ENCODE measurements around the gene NME1.
A peak's percentile ranks its signal among the peaks of the same experiment; 100 is the strongest.
"Not testable (repeated sequence)": the region's sequence is repeated elsewhere in the genome, so short reads cannot be mapped to it uniquely, and the experiment has no call there.

The NME1 gene

GRCh38 chr17:51166987-51167931, 13.9 kb downstream of the NME1 start:
- Histone ChIP-seq H3K4me3 (ENCODE audit: low read length in 2 of 2) (peak overlapping the region; percentile 85 to 92), H3K9ac (ENCODE audit: low read length in 2 of 2) (peak overlapping the region; percentile 29 to 97), H3K9me3 (ENCODE audit: control insufficient read depth in 2 of 2, low read length in 2 of 2) (no peaks in the 10 kb centered on the region), H3K4me1 (ENCODE audit: control insufficient read depth, insufficient read depth, low read length) (peaks cover 18% of the 10 kb centered on the region), H3K27ac (ENCODE audit: low read length) (peak overlapping the region; percentile 89), H3K36me3 (ENCODE audit: control insufficient read depth in 2 of 2, insufficient read depth in 2 of 2, low read length in 2 of 2) (peaks cover 18 to 19% of the 10 kb centered on the region in 2 donors), H3K27me3 (ENCODE audit: control insufficient read depth in 1 of 2, insufficient read depth in 2 of 2, low read length in 2 of 2) (no peaks in the 10 kb centered on the region)

DNA sequence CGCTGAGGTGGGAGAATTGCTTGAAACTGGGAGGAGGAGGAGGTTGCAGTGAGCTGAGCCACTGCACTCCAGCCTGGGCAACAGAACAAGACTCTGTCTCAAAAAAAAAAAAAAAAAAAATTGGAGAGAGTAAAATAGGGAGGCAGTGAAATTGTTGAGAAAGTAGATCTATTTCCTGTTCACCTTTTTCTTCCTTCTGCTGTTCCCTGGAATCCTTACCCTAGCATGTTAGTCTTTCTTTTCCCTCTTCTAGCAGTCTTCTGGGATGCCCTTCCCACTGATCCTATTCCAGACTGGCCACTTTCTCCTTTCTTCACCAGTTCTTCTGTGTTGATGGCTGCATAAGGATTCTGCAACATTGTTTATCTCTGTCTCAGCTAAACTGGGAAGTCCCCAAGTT, 16.0 kb downstream of the NME1 start:
- peaks cover 15 to 19% of the 10 kb centered on the region in 2 donors for H3K36me3 ChIP-seq (ENCODE audit: control insufficient read depth in 2 of 2, insufficient read depth in 2 of 2, low read length in 2 of 2)

DNA sequence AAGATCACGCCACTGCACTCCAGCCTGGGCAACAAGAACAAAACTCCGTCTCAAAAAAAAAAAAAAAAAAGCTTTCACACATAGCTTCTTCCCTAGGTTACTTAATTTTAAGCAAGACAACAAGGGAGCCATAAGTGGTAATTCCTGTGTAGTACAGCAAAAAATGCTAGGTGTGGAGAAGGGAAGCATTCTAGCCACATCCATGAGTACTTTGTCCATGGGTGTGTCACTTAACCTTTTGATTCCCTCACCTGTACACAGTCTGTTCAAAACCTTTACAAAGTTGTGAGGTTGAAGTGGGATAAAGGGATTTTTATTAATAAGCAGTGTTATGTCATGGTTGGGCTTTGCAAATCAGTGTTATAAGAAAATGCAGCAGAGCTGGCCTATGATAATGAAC, 17.4 kb downstream of the NME1 start:
- H3K4me3 ChIP-seq (ENCODE audit: low read length in 2 of 2): no peak overlapping the region
- H3K9ac ChIP-seq (ENCODE audit: low read length in 2 of 2): no peak overlapping the region
- H3K27me3 ChIP-seq (ENCODE audit: control insufficient read depth in 1 of 2, insufficient read depth in 2 of 2, low read length in 2 of 2): no peaks in the 10 kb centered on the region
- H3K36me3 ChIP-seq (ENCODE audit: control insufficient read depth in 2 of 2, insufficient read depth in 2 of 2, low read length in 2 of 2): peaks cover 15 to 19% of the 10 kb centered on the region in 2 donors
- H3K27ac ChIP-seq (ENCODE audit: low read length): no peak overlapping the region
- no peaks in the 10 kb centered on the region for H3K9me3 ChIP-seq (ENCODE audit: control insufficient read depth in 2 of 2, low read length in 2 of 2)
- peaks cover 12% of the 10 kb centered on the region for H3K4me1 ChIP-seq (ENCODE audit: control insufficient read depth, insufficient read depth, low read length)

More for the DNA sequence above, 16.0 kb downstream of the NME1 start:
- H3K9ac ChIP-seq (ENCODE audit: low read length in 2 of 2): no peak overlapping the region
- H3K4me1 ChIP-seq (ENCODE audit: control insufficient read depth, insufficient read depth, low read length): peaks cover 18% of the 10 kb centered on the region
- H3K27me3 ChIP-seq (ENCODE audit: control insufficient read depth in 1 of 2, insufficient read depth in 2 of 2, low read length in 2 of 2): no peaks in the 10 kb centered on the region
- H3K9me3 ChIP-seq (ENCODE audit: control insufficient read depth in 2 of 2, low read length in 2 of 2): no peaks in the 10 kb centered on the region
- H3K4me3 ChIP-seq (ENCODE audit: low read length in 2 of 2): no peak overlapping the region
- H3K27ac ChIP-seq (ENCODE audit: low read length): no peak overlapping the region

DNA sequence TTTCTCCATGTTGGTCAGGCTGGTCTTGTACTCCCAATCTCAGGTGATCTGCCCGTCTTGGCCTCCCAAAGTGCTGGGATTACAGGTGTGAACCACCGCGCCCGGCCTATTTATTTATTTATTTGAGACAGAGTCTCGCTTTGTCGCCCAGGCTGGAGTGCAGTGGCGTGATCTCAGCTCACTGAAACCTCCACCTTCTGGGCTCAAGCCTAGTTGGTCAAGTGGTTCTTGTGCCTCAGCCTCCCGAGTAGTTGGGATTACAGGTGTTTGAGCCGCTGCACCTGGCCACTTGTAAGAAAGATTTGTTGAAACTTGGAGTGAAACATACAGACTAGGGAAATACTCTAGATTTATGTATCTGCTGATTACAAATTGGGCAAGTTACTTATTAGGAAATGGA, 18.7 kb downstream of the NME1 start:
- not testable (repeated sequence) for H3K27ac ChIP-seq (ENCODE audit: low read length); H3K9me3 ChIP-seq (ENCODE audit: control insufficient read depth in 2 of 2, low read length in 2 of 2); H3K27me3 ChIP-seq (ENCODE audit: control insufficient read depth in 1 of 2, insufficient read depth in 2 of 2, low read length in 2 of 2); H3K4me3 ChIP-seq (ENCODE audit: low read length in 2 of 2); H3K9ac ChIP-seq (ENCODE audit: low read length in 2 of 2); H3K4me1 ChIP-seq (ENCODE audit: control insufficient read depth, insufficient read depth, low read length)
- peaks cover 15 to 19% of the 10 kb centered on the region in 2 donors for H3K36me3 ChIP-seq (ENCODE audit: control insufficient read depth in 2 of 2, insufficient read depth in 2 of 2, low read length in 2 of 2)

- no peak overlapping the region for H3K4me3 ChIP-seq (ENCODE audit: low read length in 2 of 2)
- H3K4me1 ChIP-seq (ENCODE audit: control insufficient read depth, insufficient read depth, low read length): no peaks in the 10 kb centered on the region
- H3K27ac ChIP-seq (ENCODE audit: low read length): no peak overlapping the region
- H3K36me3 ChIP-seq (ENCODE audit: control insufficient read depth in 2 of 2, insufficient read depth in 2 of 2, low read length in 2 of 2): peaks cover 12 to 13% of the 10 kb centered on the region in 2 donors
- H3K27me3 ChIP-seq (ENCODE audit: control insufficient read depth in 1 of 2, insufficient read depth in 2 of 2, low read length in 2 of 2): no peaks in the 10 kb centered on the region
- H3K9ac ChIP-seq (ENCODE audit: low read length in 2 of 2): no peak overlapping the region
- H3K9me3 ChIP-seq (ENCODE audit: control insufficient read depth in 2 of 2, low read length in 2 of 2): no peaks in the 10 kb centered on the region
Measured at GRCh38 chr17:51180486-51180885, 27.1 kb downstream of the NME1 start.

- peaks cover 12 to 15% of the 10 kb centered on the region in 2 donors for H3K36me3 ChIP-seq (ENCODE audit: control insufficient read depth in 2 of 2, insufficient read depth in 2 of 2, low read length in 2 of 2)
- no peaks in the 10 kb centered on the region for H3K4me1 ChIP-seq (ENCODE audit: control insufficient read depth, insufficient read depth, low read length)
- no peaks in the 10 kb centered on the region for H3K9me3 ChIP-seq (ENCODE audit: control insufficient read depth in 2 of 2, low read length in 2 of 2)
- no peaks in the 10 kb centered on the region for H3K27me3 ChIP-seq (ENCODE audit: control insufficient read depth in 1 of 2, insufficient read depth in 2 of 2, low read length in 2 of 2)
- H3K27ac ChIP-seq (ENCODE audit: low read length): no peak overlapping the region
- no peak overlapping the region for H3K9ac ChIP-seq (ENCODE audit: low read length in 2 of 2)
- H3K4me3 ChIP-seq (ENCODE audit: low read length in 2 of 2): no peak overlapping the region
Measured at GRCh38 chr17:51184124-51184523, 30.8 kb downstream of the NME1 start.

- H3K4me1 ChIP-seq (ENCODE audit: control insufficient read depth, insufficient read depth, low read length): no peaks in the 10 kb centered on the region
- no peaks in the 10 kb centered on the region for H3K9me3 ChIP-seq (ENCODE audit: control insufficient read depth in 2 of 2, low read length in 2 of 2)
- H3K4me3 ChIP-seq (ENCODE audit: low read length in 2 of 2): no peak overlapping the region
- no peak overlapping the region for H3K9ac ChIP-seq (ENCODE audit: low read length in 2 of 2)
- H3K36me3 ChIP-seq (ENCODE audit: control insufficient read depth in 2 of 2, insufficient read depth in 2 of 2, low read length in 2 of 2): peaks cover 18% of the 10 kb centered on the region in 2 donors
- no peaks in the 10 kb centered on the region for H3K27me3 ChIP-seq (ENCODE audit: control insufficient read depth in 1 of 2, insufficient read depth in 2 of 2, low read length in 2 of 2)
- no peak overlapping the region for H3K27ac ChIP-seq (ENCODE audit: low read length)
Measured at GRCh38 chr17:51185763-51186332, 32.5 kb downstream of the NME1 start.

DNA sequence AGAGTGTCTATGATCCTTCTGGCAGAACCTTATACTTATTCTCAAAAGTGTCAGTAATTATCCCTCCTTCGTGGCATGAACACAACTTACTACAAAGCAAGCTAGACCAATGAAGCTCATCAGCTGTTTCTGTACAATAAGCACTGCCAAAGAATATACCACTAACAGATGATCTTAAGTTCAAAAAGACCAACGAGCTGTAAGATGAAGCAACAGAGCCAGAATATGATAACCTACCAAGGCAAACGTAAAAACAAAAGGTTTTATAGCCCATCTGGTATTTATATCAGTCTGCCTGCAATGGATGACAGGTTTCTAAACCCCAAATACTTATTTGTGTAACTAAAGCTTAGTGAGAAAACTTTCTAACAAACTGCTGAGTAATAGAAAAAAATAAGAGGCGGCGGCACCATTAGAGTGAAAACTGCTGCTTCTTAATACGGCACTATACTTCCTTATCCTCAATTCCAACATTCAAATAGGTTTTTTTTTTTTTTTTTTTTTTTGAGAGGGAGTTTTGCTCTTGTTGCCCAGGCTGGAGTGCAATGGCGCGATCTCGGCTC, 35.0 kb downstream of the NME1 start:
- H3K9me3 ChIP-seq (ENCODE audit: control insufficient read depth in 2 of 2, low read length in 2 of 2): no peaks in the 10 kb centered on the region
- no peak overlapping the region for H3K27ac ChIP-seq (ENCODE audit: low read length)
- H3K9ac ChIP-seq (ENCODE audit: low read length in 2 of 2): no peak overlapping the region
- H3K4me3 ChIP-seq (ENCODE audit: low read length in 2 of 2): no peak overlapping the region
- H3K27me3 ChIP-seq (ENCODE audit: control insufficient read depth in 1 of 2, insufficient read depth in 2 of 2, low read length in 2 of 2): no peaks in the 10 kb centered on the region
- no peaks in the 10 kb centered on the region for H3K4me1 ChIP-seq (ENCODE audit: control insufficient read depth, insufficient read depth, low read length)
- H3K36me3 ChIP-seq (ENCODE audit: control insufficient read depth in 2 of 2, insufficient read depth in 2 of 2, low read length in 2 of 2): peaks cover 26 to 28% of the 10 kb centered on the region in 2 donors

- Histone ChIP-seq H3K27ac (ENCODE audit: low read length) (no peak overlapping the region), H3K4me3 (ENCODE audit: low read length in 2 of 2) (no peak overlapping the region), H3K9ac (ENCODE audit: low read length in 2 of 2) (no peak overlapping the region), H3K27me3 (ENCODE audit: control insufficient read depth in 1 of 2, insufficient read depth in 2 of 2, low read length in 2 of 2) (no peaks in the 10 kb centered on the region), H3K36me3 (ENCODE audit: control insufficient read depth in 2 of 2, insufficient read depth in 2 of 2, low read length in 2 of 2) (peaks cover 31% of the 10 kb centered on the region in 2 donors), H3K4me1 (ENCODE audit: control insufficient read depth, insufficient read depth, low read length) (no peaks in the 10 kb centered on the region), H3K9me3 (ENCODE audit: control insufficient read depth in 2 of 2, low read length in 2 of 2) (no peaks in the 10 kb centered on the region)
Measured at GRCh38 chr17:51189162-51189561, 35.8 kb downstream of the NME1 start.

DNA sequence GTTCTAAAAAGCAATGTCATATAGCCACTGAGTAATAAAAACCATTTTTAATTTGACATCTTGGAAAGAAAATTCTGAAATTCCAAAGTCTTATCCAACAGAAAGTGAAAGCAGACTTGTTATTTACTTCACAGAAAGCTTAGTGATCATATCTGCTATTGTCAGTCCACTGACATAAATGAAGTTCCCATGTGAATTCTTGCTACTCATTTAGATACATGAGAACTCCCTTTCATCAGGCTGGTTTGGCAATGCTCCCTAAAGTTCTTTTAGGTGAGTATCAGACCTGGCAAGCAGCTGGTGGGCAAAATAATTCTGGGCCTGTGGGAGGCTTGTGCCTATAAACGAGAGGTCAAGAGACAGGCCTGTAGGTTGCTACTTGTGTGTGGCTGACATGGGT, 36.3 kb downstream of the NME1 start:
- no peaks in the 10 kb centered on the region for H3K9me3 ChIP-seq (ENCODE audit: control insufficient read depth in 2 of 2, low read length in 2 of 2)
- H3K36me3 ChIP-seq (ENCODE audit: control insufficient read depth in 2 of 2, insufficient read depth in 2 of 2, low read length in 2 of 2): peaks cover 31% of the 10 kb centered on the region in 2 donors
- no peak overlapping the region for H3K9ac ChIP-seq (ENCODE audit: low read length in 2 of 2)
- no peak overlapping the region for H3K27ac ChIP-seq (ENCODE audit: low read length)
- H3K4me3 ChIP-seq (ENCODE audit: low read length in 2 of 2): no peak overlapping the region
- no peaks in the 10 kb centered on the region for H3K27me3 ChIP-seq (ENCODE audit: control insufficient read depth in 1 of 2, insufficient read depth in 2 of 2, low read length in 2 of 2)
- H3K4me1 ChIP-seq (ENCODE audit: control insufficient read depth, insufficient read depth, low read length): no peaks in the 10 kb centered on the region
